Measurements from ENCODE around the gene PTPRD.
A peak's percentile ranks its signal among the peaks of the same experiment; 100 is the strongest.

DNA sequence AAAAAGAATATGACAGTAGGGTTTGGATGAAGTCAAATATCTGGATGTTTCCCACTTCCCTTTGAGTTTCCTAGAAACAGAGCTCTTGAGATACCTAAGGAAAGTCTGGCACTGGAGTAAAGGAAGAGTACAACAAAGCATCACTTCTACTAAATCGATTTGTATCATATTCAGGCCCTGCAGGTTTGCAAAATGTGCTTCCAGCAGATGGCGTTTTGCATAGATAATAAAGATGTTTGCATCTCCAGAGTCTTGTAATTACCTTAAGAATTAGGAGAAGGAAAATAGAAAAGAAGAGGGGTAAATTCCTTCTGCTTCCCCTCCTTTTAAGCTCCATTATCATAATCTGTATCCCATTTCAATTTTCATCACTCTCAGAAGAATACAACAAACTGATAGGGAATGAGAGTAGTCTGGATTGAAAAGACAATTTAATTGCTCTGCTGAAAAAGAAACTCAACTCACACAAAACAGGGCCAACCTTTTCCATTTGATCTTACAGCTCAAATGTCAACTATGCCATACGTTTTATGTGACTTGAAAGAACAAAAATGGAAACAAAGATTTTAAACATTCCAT is 380.4 kb downstream of the PTPRD start:
- TF ChIP-seq, protein P1, sequence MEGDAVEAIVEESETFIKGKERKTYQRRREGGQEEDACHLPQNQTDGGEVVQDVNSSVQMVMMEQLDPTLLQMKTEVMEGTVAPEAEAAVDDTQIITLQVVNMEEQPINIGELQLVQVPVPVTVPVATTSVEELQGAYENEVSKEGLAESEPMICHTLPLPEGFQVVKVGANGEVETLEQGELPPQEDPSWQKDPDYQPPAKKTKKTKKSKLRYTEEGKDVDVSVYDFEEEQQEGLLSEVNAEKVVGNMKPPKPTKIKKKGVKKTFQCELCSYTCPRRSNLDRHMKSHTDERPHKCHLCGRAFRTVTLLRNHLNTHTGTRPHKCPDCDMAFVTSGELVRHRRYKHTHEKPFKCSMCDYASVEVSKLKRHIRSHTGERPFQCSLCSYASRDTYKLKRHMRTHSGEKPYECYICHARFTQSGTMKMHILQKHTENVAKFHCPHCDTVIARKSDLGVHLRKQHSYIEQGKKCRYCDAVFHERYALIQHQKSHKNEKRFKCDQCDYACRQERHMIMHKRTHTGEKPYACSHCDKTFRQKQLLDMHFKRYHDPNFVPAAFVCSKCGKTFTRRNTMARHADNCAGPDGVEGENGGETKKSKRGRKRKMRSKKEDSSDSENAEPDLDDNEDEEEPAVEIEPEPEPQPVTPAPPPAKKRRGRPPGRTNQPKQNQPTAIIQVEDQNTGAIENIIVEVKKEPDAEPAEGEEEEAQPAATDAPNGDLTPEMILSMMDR (conservative IDR thresholded peaks at IDR 0.05 in 1 of 2, IDR thresholded peaks at IDR 0.05 in 1 of 2; ENCODE audit: low read depth in 1 of 2, low read length in 2 of 2), result peak in 1 of 2 donors; percentile 59
- no peak for TF ChIP-seq EZH2 (IDR thresholded peaks at IDR 0.05; ENCODE audit: low read length, missing control alignments)

Measured in fibroblast of lung (primary cell).